ENCODE data around the gene SLC29A1.

The SLC29A1 gene

GRCh38 chr6:44278774-44279697 is 55.6 kb downstream of the SLC29A1 start:
- H3K36me3 ChIP-seq: no peaks in the 10 kb centered on the region
- intact Hi-C loops (cut with DNase I; ENCODE audit: low total_unique reads): no loop called here
- H3K9me3 ChIP-seq: no peaks in the 10 kb centered on the region
- no peak for DNase-seq
- H3K27me3 ChIP-seq: peaks cover 0 to 53% of the 10 kb centered on the region in 2 donors
- H3K4me3 ChIP-seq: no peak overlapping the region
- peaks cover 0 to 12% (median 9%) of the 10 kb centered on the region in 4 donors for H3K4me1 ChIP-seq
- H3K27ac ChIP-seq: no peak overlapping the region
- TF ChIP-seq CTCF (IDR thresholded peaks at IDR 0.05): no peak

Data from tibial artery (tissue), 4 donors.